Breast epithelium (tissue), 3 donors: Measurements from ENCODE around the gene RAB6A.

Experiments
- CTCF ChIP-seq, 3 donors: fragments of 450-650 bp; IDR thresholded peaks; one replicate each; pipeline ENCODE4 v1.5.1; 2016 to 2017; ENCODE audit warnings: antibody characterized with exemption in 3 of 3, mild to moderate bottlenecking in 3 of 3, moderate library complexity in 3 of 3
- POLR2A ChIP-seq: fragments of 450-650 bp; IDR thresholded peaks from one replicate; pipeline ENCODE4 v1.6.1; 2016; ENCODE audit warnings: antibody characterized with exemption, mild to moderate bottlenecking, moderate library complexity

GRCh38 chr11:73653996-73654395 is 106.9 kb downstream of the RAB6A start:
- TF ChIP-seq CTCF (IDR thresholded peaks at IDR 0.05): no peak
- no peak for TF ChIP-seq POLR2A
